IPS-18a (cell line): Measurements from ENCODE around the gene ARMC2.

Experiments
- H3K27ac ChIP-seq: one replicate; pipeline ENCODE4 v1.5.1; 2013; ENCODE audit warnings: low read length
- H3K27me3 ChIP-seq: one replicate; pipeline ENCODE4 v1.6.1; 2013; ENCODE audit warnings: mild to moderate bottlenecking, low read length; ENCODE audit not compliant: control insufficient read depth, insufficient read depth
- H3K36me3 ChIP-seq: one replicate; pipeline ENCODE4 v1.6.1; 2013; ENCODE audit warnings: low read depth, low read length; ENCODE audit not compliant: control insufficient read depth
- H3K4me1 ChIP-seq: one replicate; pipeline ENCODE4 v1.6.1; 2013; ENCODE audit warnings: low read depth, low read length; ENCODE audit not compliant: control insufficient read depth
- H3K4me3 ChIP-seq: one replicate; pipeline ENCODE4 v1.5.1; 2013; ENCODE audit warnings: low read length
- H3K9ac ChIP-seq: one replicate; pipeline ENCODE4 v1.6.1; 2013; ENCODE audit warnings: mild to moderate bottlenecking, low read length, moderate library complexity
- H3K9me3 ChIP-seq: one replicate; pipeline ENCODE4 v1.6.1; 2013; ENCODE audit warnings: low read depth, low read length; ENCODE audit not compliant: control insufficient read depth

The ARMC2 gene

GRCh38 chr6:108895571-108895970, 47.3 kb downstream of the ARMC2 start:
- H3K9ac ChIP-seq, result no peak overlapping the region
- H3K27ac ChIP-seq, result no peak overlapping the region
- H3K9me3 ChIP-seq, result no peaks in the 10 kb centered on the region
- H3K4me1 ChIP-seq, result no peaks in the 10 kb centered on the region
- no peak overlapping the region for H3K4me3 ChIP-seq
- no peaks in the 10 kb centered on the region for H3K27me3 ChIP-seq
- no peaks in the 10 kb centered on the region for H3K36me3 ChIP-seq

- Histone ChIP-seq H3K9ac (no peak overlapping the region), H3K27ac (no peak overlapping the region), H3K4me1 (no peaks in the 10 kb centered on the region), H3K36me3 (no peaks in the 10 kb centered on the region), H3K9me3 (no peaks in the 10 kb centered on the region), H3K4me3 (no peak overlapping the region), H3K27me3 (no peaks in the 10 kb centered on the region)
These were observed 48.0 kb downstream of the ARMC2 start for GRCh38 chr6:108896111-108896661.

- H3K27ac ChIP-seq, result no peak overlapping the region
- no peaks in the 10 kb centered on the region for H3K9me3 ChIP-seq
- H3K36me3 ChIP-seq, result no peaks in the 10 kb centered on the region
- H3K27me3 ChIP-seq, result no peaks in the 10 kb centered on the region
- no peak overlapping the region for H3K4me3 ChIP-seq
- no peaks in the 10 kb centered on the region for H3K4me1 ChIP-seq
- no peak overlapping the region for H3K9ac ChIP-seq
These were observed 49.1 kb downstream of the ARMC2 start for GRCh38 chr6:108897371-108897770.

- Histone ChIP-seq H3K4me1 (no peaks in the 10 kb centered on the region), H3K4me3 (no peak overlapping the region), H3K9ac (no peak overlapping the region), H3K27ac (no peak overlapping the region), H3K9me3 (no peaks in the 10 kb centered on the region), H3K27me3 (no peaks in the 10 kb centered on the region), H3K36me3 (no peaks in the 10 kb centered on the region)
These were observed 54.2 kb downstream of the ARMC2 start for GRCh38 chr6:108902382-108902792.

- H3K4me1 ChIP-seq, result no peaks in the 10 kb centered on the region
- H3K9ac ChIP-seq, result no peak overlapping the region
- H3K27ac ChIP-seq, result no peak overlapping the region
These were observed 55.6 kb downstream of the ARMC2 start for GRCh38 chr6:108903796-108904195.

GRCh38 chr6:108904741-108905140, 56.5 kb downstream of the ARMC2 start:
- H3K27me3 ChIP-seq, result no peaks in the 10 kb centered on the region
- H3K9me3 ChIP-seq, result no peaks in the 10 kb centered on the region
- no peak overlapping the region for H3K4me3 ChIP-seq
- no peak overlapping the region for H3K9ac ChIP-seq
- no peak overlapping the region for H3K27ac ChIP-seq
- H3K4me1 ChIP-seq, result no peaks in the 10 kb centered on the region
- H3K36me3 ChIP-seq, result no peaks in the 10 kb centered on the region

More at GRCh38 chr6:108903796-108904195, 55.6 kb downstream of the ARMC2 start:
- H3K36me3 ChIP-seq, result no peaks in the 10 kb centered on the region
- no peaks in the 10 kb centered on the region for H3K9me3 ChIP-seq
- H3K4me3 ChIP-seq, result no peak overlapping the region
- no peaks in the 10 kb centered on the region for H3K27me3 ChIP-seq

GRCh38 chr6:108914235-108915022, 66.2 kb downstream of the ARMC2 start:
- Histone ChIP-seq H3K4me1 (no peaks in the 10 kb centered on the region), H3K4me3 (no peak overlapping the region), H3K36me3 (no peaks in the 10 kb centered on the region), H3K9me3 (no peaks in the 10 kb centered on the region), H3K27ac (no peak overlapping the region), H3K27me3 (no peaks in the 10 kb centered on the region), H3K9ac (no peak overlapping the region)

- Histone ChIP-seq H3K27me3 (no peaks in the 10 kb centered on the region), H3K4me1 (peaks cover under 1% of the 10 kb centered on the region), H3K9ac (no peak overlapping the region), H3K9me3 (no peaks in the 10 kb centered on the region), H3K27ac (no peak overlapping the region), H3K36me3 (no peaks in the 10 kb centered on the region), H3K4me3 (no peak overlapping the region)
These were observed 67.0 kb downstream of the ARMC2 start for GRCh38 chr6:108915258-108915657.

- Histone ChIP-seq H3K27ac (no peak overlapping the region), H3K27me3 (no peaks in the 10 kb centered on the region), H3K9me3 (no peaks in the 10 kb centered on the region), H3K9ac (no peak overlapping the region), H3K4me3 (no peak overlapping the region), H3K36me3 (no peaks in the 10 kb centered on the region), H3K4me1 (peaks cover 8% of the 10 kb centered on the region)
These were observed 67.9 kb downstream of the ARMC2 start for GRCh38 chr6:108916026-108916686.

GRCh38 chr6:108920751-108921150, 72.5 kb downstream of the ARMC2 start:
- H3K9ac ChIP-seq, result no peak overlapping the region

GRCh38 chr6:108921547-108922361, 73.5 kb downstream of the ARMC2 start:
- peaks cover 28% of the 10 kb centered on the region for H3K4me1 ChIP-seq

More at GRCh38 chr6:108920751-108921150, 72.5 kb downstream of the ARMC2 start:
- peak overlapping the region; percentile 21 for H3K4me3 ChIP-seq
- no peaks in the 10 kb centered on the region for H3K9me3 ChIP-seq
- H3K27ac ChIP-seq, result no peak overlapping the region
- H3K36me3 ChIP-seq, result no peaks in the 10 kb centered on the region
- H3K4me1 ChIP-seq, result peaks cover 28% of the 10 kb centered on the region
- H3K27me3 ChIP-seq, result no peaks in the 10 kb centered on the region

More at GRCh38 chr6:108921547-108922361, 73.5 kb downstream of the ARMC2 start:
- H3K36me3 ChIP-seq, result no peaks in the 10 kb centered on the region
- H3K27ac ChIP-seq, result no peak overlapping the region
- H3K9ac ChIP-seq, result no peak overlapping the region
- H3K27me3 ChIP-seq, result no peaks in the 10 kb centered on the region
- no peaks in the 10 kb centered on the region for H3K9me3 ChIP-seq
- no peak overlapping the region for H3K4me3 ChIP-seq
